Measurements from ENCODE around the gene SLAMF1.

- TF ChIP-seq CTCF (IDR thresholded peaks at IDR 0.05; ENCODE audit: low read depth, low read length) = no peak
- no peak for TF ChIP-seq EZH2phosphoT487 (IDR thresholded peaks at IDR 0.05; ENCODE audit: low read depth)
These were observed 481 bp upstream of the SLAMF1 start for GRCh38 chr1:160647329-160647720.
